MCF 10A (cell line): ENCODE data around the gene BEST3. TPM values are rescaled to one million over a fixed set of nuclear protein-coding genes. Genes with fewer than 3 reads are reported as not detected.

Experiments
- BruUV-seq: library from RNA; stranded (reverse); fragments of 400-500 nt; replicated peaks from 2 replicates; lab custom pipeline; 2021; lab: Mats Ljungman, UMichigan
- CTCF ChIA-PET: fragments of 300-600 bp; sonication (Branson Sonifier 250); formaldehyde crosslinking; extraction: SDS; loops from one replicate; lab custom pipeline; 2021; ENCODE audit warnings: antibody characterized with exemption, inconsistent platforms; lab: Yijun Ruan, JAX
- POLR2A ChIA-PET: fragments of 300-600, 350-650 bp; sonication (Branson Sonifier 250); formaldehyde crosslinking; extraction: SDS; loops from one replicate; lab custom pipeline; 2020; ENCODE audit warnings: antibody characterized with exemption, inconsistent platforms; lab: Yijun Ruan, JAX
- DNase-seq: peaks from one replicate; pipeline ENCODE4 v3.0.0-alpha.2; 2018; ENCODE audit not compliant: unreplicated experiment
- H3K27ac Mint-ChIP-seq: one replicate; pipeline ENCODE4 v1.8.0; 2022; ENCODE audit warnings: mild to moderate bottlenecking, low read depth, mixed read lengths; ENCODE audit not compliant: unreplicated experiment
- H3K27me3 Mint-ChIP-seq: one replicate; pipeline ENCODE4 v1.8.0; 2022; ENCODE audit warnings: mixed read lengths; ENCODE audit not compliant: insufficient read depth, unreplicated experiment
- H3K36me3 Mint-ChIP-seq: one replicate; pipeline ENCODE4 v1.8.0; 2022; ENCODE audit warnings: mild to moderate bottlenecking, moderate library complexity, mixed read lengths; ENCODE audit not compliant: insufficient read depth, unreplicated experiment
- H3K4me1 Mint-ChIP-seq: one replicate; pipeline ENCODE4 v1.8.0; 2022; ENCODE audit warnings: mixed read lengths; ENCODE audit not compliant: insufficient read depth, unreplicated experiment
- H3K4me3 Mint-ChIP-seq: one replicate; pipeline ENCODE4 v1.8.0; 2022; ENCODE audit warnings: mild to moderate bottlenecking, moderate library complexity, mixed read lengths; ENCODE audit not compliant: unreplicated experiment
- H3K9me3 Mint-ChIP-seq: one replicate; pipeline ENCODE4 v1.8.0; 2022; ENCODE audit warnings: mixed read lengths; ENCODE audit not compliant: unreplicated experiment
- intact Hi-C: fragments of 100-400 bp; cut with micrococcal nuclease; formaldehyde crosslinking; loops from 2 replicates; pipeline ENCODE4 v1.14.1; 2022
- total RNA-seq: library from RNA; stranded (reverse); gene quantifications from 2 replicates; pipeline ENCODE4 v1.2.3, GENCODE V29; 2022
- TF ChIP-seq, protein P1 (sequence below): fragments of 200-600 bp; IDR thresholded peaks from one replicate; pipeline ENCODE4 v1.8.0; 2022; ENCODE audit warnings: antibody characterized with exemption, mild to moderate bottlenecking; ENCODE audit not compliant: unreplicated experiment

Gene BEST3
- total RNA-seq, 1 experiment from 2014 or later: 0.56 TPM

DNA sequence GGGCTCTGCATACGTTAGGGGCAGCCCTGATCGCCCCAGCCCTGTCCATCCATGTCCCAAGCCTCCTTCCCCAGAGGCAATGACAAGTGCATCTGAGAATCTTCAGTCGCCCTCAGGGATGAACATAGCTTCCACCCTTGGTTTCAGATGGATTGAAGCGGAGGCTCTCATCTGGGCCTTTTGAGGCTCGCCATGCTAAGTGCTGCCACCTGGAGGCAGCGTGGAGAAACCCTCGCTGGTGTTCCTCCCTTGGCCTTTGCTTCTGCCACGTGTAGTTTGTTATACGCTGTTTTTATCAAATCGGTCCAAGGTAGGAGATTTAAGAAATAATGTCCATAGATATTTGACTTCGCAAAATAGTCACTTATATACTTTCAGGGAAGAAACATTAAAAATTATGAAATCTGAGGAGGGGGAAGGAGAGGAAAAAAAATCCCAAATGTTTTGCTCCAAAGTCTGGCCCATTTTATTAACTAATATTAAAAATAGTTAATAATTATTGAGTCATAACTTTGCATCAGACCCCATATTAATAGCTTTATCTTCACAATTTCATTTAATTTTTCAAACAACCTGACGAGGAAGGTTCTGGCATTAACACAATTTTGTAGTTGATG is 59.6 kb downstream of the BEST3 start:
- BruUV-seq: no TSS peak
- Mint-ChIP-seq H3K9me3 (no peaks in the 10 kb centered on the region), H3K4me3 (no peak overlapping the region), H3K27ac (no peak overlapping the region), H3K4me1 (no peaks in the 10 kb centered on the region), H3K27me3 (no peaks in the 10 kb centered on the region), H3K36me3 (no peaks in the 10 kb centered on the region)
- CTCF ChIA-PET: interaction anchor here (0.6 to 4.5 kb wide), 34 partner anchors 9 to 1649 kb away, joined by 3 to 54 read pairs (median 4); partner anchors contain the start of genes LRRC10 and LYZ
- intact Hi-C loops: loop anchor here (1.0 to 10.0 kb wide), 5 partner anchors 69 to 485 kb away; partner anchors contain the start of gene YEATS4
- TF ChIP-seq, protein P1, sequence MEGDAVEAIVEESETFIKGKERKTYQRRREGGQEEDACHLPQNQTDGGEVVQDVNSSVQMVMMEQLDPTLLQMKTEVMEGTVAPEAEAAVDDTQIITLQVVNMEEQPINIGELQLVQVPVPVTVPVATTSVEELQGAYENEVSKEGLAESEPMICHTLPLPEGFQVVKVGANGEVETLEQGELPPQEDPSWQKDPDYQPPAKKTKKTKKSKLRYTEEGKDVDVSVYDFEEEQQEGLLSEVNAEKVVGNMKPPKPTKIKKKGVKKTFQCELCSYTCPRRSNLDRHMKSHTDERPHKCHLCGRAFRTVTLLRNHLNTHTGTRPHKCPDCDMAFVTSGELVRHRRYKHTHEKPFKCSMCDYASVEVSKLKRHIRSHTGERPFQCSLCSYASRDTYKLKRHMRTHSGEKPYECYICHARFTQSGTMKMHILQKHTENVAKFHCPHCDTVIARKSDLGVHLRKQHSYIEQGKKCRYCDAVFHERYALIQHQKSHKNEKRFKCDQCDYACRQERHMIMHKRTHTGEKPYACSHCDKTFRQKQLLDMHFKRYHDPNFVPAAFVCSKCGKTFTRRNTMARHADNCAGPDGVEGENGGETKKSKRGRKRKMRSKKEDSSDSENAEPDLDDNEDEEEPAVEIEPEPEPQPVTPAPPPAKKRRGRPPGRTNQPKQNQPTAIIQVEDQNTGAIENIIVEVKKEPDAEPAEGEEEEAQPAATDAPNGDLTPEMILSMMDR: peak; percentile 62
- peak; percentile 72 for DNase-seq
- POLR2A ChIA-PET: interaction anchor here (1.4 kb wide), 2 partner anchors 9 to 33 kb away, joined by 3 read pairs; no protein-coding TSS in a partner anchor

DNA sequence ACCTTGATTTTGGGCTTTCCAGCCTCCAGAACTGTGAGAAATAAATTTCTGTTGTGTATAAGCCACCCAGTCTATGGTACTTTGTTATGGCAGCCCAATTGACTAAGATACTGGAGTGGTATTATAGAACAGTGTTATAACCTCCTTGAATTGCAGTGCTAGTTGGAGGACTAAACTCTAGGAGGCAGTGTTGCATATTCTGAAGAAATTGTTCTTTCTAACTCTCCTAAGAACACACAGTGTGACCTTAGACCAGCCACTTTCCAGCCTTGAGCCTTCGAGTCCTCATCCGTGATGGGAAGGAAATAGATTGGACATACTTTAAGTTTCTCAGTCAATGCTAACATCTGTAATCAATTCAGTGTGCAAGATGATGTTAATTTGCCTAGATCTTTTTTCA is 66.0 kb downstream of the BEST3 start:
- ChIA-PET CTCF (interaction anchor here (1.0 to 1.1 kb wide), 2 partner anchors 13 to 22 kb away, joined by 3 to 4 read pairs; no protein-coding TSS in a partner anchor), POLR2A (no interaction called here)
- no TSS peak for BruUV-seq
- Mint-ChIP-seq H3K27me3 (no peaks in the 10 kb centered on the region), H3K9me3 (no peaks in the 10 kb centered on the region), H3K36me3 (no peaks in the 10 kb centered on the region), H3K4me1 (no peaks in the 10 kb centered on the region), H3K4me3 (no peak overlapping the region), H3K27ac (no peak overlapping the region)
- TF ChIP-seq, protein P1: peak; percentile 13
- intact Hi-C loops: loop anchor here (10.0 kb wide), 2 partner anchors 278 to 478 kb away; partner anchors contain the start of gene YEATS4
- DNase-seq: peak; percentile 4

DNA sequence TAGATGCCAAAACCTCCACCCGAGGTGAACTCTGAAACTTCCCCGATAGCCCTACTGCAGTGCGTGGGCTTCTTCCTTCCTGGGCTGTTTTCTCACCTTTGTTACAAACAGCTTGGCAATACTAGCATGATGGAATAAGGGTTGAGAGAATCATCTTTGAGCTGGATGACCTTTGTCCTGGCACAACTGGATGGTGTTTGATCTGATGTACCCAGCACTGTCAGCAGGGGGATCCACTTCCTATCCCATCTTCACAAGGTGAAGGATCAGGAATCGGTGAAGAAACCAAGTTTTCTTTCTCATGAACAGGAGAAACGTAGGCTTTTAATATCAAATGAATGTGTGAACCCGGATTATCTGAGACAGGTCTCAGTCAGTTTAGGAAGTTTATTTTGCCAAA is 68.9 kb downstream of the BEST3 start:
- intact Hi-C loops: loop anchor here (10.0 kb wide), 2 partner anchors 275 to 475 kb away; partner anchors contain the start of gene YEATS4
- TF ChIP-seq, protein P1: no peak
- BruUV-seq: no TSS peak
- Mint-ChIP-seq H3K4me3 (no peak overlapping the region), H3K27me3 (no peaks in the 10 kb centered on the region), H3K9me3 (no peaks in the 10 kb centered on the region), H3K36me3 (no peaks in the 10 kb centered on the region), H3K27ac (no peak overlapping the region), H3K4me1 (no peaks in the 10 kb centered on the region)
- CTCF ChIA-PET: interaction anchor here (1.3 to 2.2 kb wide), 2 partner anchors 9 to 10 kb away, joined by 4 to 5 read pairs; no protein-coding TSS in a partner anchor
- POLR2A ChIA-PET: no interaction called here
- DNase-seq: peak; percentile 27

DNA sequence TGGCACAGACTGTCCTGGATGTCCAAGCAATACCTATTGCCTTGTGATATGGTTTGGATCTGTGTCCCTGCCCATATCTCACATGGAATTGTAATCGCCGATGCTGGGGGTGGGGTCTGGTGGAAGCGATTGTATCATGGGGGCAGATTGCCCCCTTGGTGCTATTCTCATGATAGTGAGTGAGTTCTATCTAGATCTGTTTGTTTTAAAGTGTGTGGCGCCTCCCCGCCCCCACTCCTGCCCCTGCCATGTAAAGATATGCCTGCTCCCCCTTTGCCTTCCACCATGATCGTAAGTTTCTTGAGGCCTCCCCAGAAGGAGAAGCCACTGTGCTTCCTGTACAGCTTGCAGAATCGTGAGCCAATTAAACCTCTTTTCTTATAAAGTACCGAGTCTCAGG is 71.6 kb downstream of the BEST3 start:
- TF ChIP-seq, protein P1: no peak

More for the DNA sequence above, 71.6 kb downstream of the BEST3 start:
- Mint-ChIP-seq H3K4me1 (no peaks in the 10 kb centered on the region), H3K27me3 (peaks cover under 1% of the 10 kb centered on the region), H3K36me3 (no peaks in the 10 kb centered on the region), H3K4me3 (no peak overlapping the region), H3K27ac (no peak overlapping the region), H3K9me3 (no peaks in the 10 kb centered on the region)
- ChIA-PET POLR2A (interaction anchor here (0.8 kb wide), 1 partner anchor 13 kb away, joined by 6 read pairs; no protein-coding TSS in a partner anchor), CTCF (interaction anchor here (0.8 to 4.4 kb wide), 2 partner anchors 12 to 1370 kb away, joined by 3 to 19 read pairs; no protein-coding TSS in a partner anchor)
- intact Hi-C loops: no loop called here
- DNase-seq: no peak
- BruUV-seq: no TSS peak
